ENCODE data around the gene GRIN2C. TPM values are rescaled to one million over a fixed set of nuclear protein-coding genes. Genes with fewer than 3 reads are reported as not detected.

GRIN2C gene
- total and polyA plus RNA-seq, 7 donors = 0.22 to 0.49 TPM; not detected in 5

- Histone ChIP-seq H3K27me3 (peaks cover 18 to 78% (median 71%) of the 10 kb centered on the region in 3 donors), H3K9me3 (no peaks in the 10 kb centered on the region), H3K27ac (no peak overlapping the region), H3K4me3 (no peak overlapping the region), H3K36me3 (no peaks in the 10 kb centered on the region), H3K4me1 (peaks cover 0 to 10% (median 6%) of the 10 kb centered on the region in 4 donors)
- WGBS, 2 donors = 15% methylated on average over 9 of the region's 9 CpGs
- intact Hi-C loops (cut with DNase I) = no loop called here
- DNase-seq = no peak
- no peak for TF ChIP-seq CTCF (IDR thresholded peaks at IDR 0.05)
- TF ChIP-seq EP300 (IDR thresholded peaks at IDR 0.05) = no peak
- no peak for TF ChIP-seq POLR2A (IDR thresholded peaks at IDR 0.05)
- no peak for TF ChIP-seq POLR2AphosphoS5 (IDR thresholded peaks at IDR 0.05)
Measured at GRCh38 chr17:74853048-74853397, 6.7 kb downstream of the GRIN2C start.

DNA sequence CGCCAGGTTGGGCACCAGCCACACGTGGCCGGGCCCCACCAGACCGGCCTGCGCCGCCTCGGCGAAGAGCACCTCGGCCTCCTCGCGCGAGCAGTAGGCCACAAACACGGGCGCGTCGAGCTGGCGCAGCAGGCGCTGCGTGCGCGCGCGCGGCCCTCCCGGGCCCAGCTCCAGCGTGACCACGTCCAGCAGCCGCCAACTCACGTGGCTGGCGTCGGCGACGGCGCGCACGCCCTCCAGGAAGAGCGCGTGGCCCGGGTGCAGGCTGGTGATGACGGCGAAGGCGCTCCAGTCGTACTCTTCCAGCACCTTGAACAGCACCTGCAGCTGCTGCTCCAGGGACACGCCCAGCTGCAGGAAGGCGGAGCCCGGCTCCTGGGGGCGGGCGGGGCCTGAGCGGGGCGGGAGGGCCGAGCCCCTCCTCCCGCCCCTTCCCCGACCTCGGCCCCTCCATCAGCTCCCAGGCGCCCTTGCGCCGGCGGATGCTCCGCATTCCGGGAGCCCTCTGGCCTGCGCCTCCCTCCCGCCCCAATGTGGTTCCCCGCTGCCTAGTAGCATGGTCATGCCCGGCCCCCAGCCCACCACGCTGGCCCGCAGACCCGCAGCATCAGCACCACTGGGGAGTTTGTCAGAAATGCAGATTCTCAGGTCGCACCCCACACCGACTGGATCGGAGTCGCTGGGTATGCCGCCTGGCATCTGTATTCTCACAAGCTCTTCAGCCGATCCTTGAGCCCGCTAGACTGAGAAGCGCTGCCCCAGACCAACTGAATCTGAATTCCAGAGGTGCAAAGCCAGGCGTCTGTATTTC is 7.2 kb downstream of the GRIN2C start:
- 12 to 20% methylated on average over 76 of the region's 76 CpGs for WGBS, 2 donors

GRCh38 chr17:74851612-74852236 is 8.0 kb downstream of the GRIN2C start:
- no peak for TF ChIP-seq POLR2AphosphoS5 (IDR thresholded peaks at IDR 0.05)
- no peak for TF ChIP-seq CTCF (IDR thresholded peaks at IDR 0.05)
- no peak for TF ChIP-seq POLR2A (IDR thresholded peaks at IDR 0.05)
- TF ChIP-seq EP300 (IDR thresholded peaks at IDR 0.05) = no peak
- DNase-seq = no peak
- H3K9me3 ChIP-seq = no peaks in the 10 kb centered on the region
- intact Hi-C loops (cut with DNase I) = no loop called here
- H3K27ac ChIP-seq = no peak overlapping the region
- peaks cover 0 to 10% (median 6%) of the 10 kb centered on the region in 4 donors for H3K4me1 ChIP-seq
- H3K27me3 ChIP-seq = peaks cover 18 to 67% (median 60%) of the 10 kb centered on the region in 3 donors
- no peaks in the 10 kb centered on the region for H3K36me3 ChIP-seq
- no peak overlapping the region for H3K4me3 ChIP-seq
- 40 to 62% methylated on average over 29 of the region's 29 CpGs for WGBS, 2 donors

More for the DNA sequence above, 7.2 kb downstream of the GRIN2C start:
- intact Hi-C loops (cut with DNase I) = no loop called here
- no peak for DNase-seq
- Histone ChIP-seq H3K27ac (no peak overlapping the region), H3K4me1 (peaks cover 0 to 10% (median 6%) of the 10 kb centered on the region in 4 donors), H3K36me3 (no peaks in the 10 kb centered on the region), H3K4me3 (no peak overlapping the region), H3K27me3 (peaks cover 18 to 72% (median 67%) of the 10 kb centered on the region in 3 donors), H3K9me3 (no peaks in the 10 kb centered on the region)
- TF ChIP-seq CTCF (IDR thresholded peaks at IDR 0.05) (no peak), POLR2AphosphoS5 (IDR thresholded peaks at IDR 0.05) (no peak), POLR2A (IDR thresholded peaks at IDR 0.05) (no peak), EP300 (IDR thresholded peaks at IDR 0.05) (no peak)

GRCh38 chr17:74850914-74851313 is 8.8 kb downstream of the GRIN2C start:
- Histone ChIP-seq H3K27me3 (peaks cover 17 to 59% (median 54%) of the 10 kb centered on the region in 3 donors), H3K36me3 (no peaks in the 10 kb centered on the region), H3K4me3 (no peak overlapping the region), H3K9me3 (no peaks in the 10 kb centered on the region), H3K4me1 (peaks cover 0 to 10% (median 6%) of the 10 kb centered on the region in 4 donors), H3K27ac (no peak overlapping the region)
- intact Hi-C loops (cut with DNase I) = no loop called here
- 44 to 64% methylated on average over 3 of the region's 3 CpGs for WGBS, 2 donors
- TF ChIP-seq POLR2A (IDR thresholded peaks at IDR 0.05) (no peak), CTCF (IDR thresholded peaks at IDR 0.05) (no peak), POLR2AphosphoS5 (IDR thresholded peaks at IDR 0.05) (no peak), EP300 (IDR thresholded peaks at IDR 0.05) (no peak)
- DNase-seq = no peak

All from sigmoid colon (tissue), 7 donors.